ENCODE results near the gene PTTG2.
A peak's percentile ranks its signal among the peaks of the same experiment; 100 is the strongest.
"Not testable (repeated sequence)": the region's sequence is repeated elsewhere in the genome, so short reads cannot be mapped to it uniquely, and the experiment has no call there.

PTTG2 gene

DNA sequence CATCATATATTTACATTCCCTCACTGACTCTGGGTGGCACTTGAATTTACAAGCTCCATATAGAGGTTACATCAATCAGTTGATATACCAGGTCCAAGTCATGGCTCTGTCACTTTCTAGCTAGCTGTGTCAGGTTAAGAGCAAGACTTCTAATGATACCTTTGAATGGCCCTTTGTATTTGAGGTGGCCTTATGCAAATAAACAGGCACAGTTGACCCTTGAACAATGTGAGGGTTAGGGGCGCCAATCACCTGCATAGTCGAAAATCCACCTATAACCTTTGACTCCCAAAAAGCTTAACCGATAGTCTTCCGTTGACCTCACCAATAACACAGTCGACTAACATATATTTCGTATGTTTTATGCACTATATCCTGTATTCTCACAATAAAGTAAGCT is 1.3 kb upstream of the PTTG2 start:
- no peak for DNase-seq

- no peak for DNase-seq
Measured at GRCh38 chr4:37960679-37961450, 667 bp downstream of the PTTG2 start.

DNA sequence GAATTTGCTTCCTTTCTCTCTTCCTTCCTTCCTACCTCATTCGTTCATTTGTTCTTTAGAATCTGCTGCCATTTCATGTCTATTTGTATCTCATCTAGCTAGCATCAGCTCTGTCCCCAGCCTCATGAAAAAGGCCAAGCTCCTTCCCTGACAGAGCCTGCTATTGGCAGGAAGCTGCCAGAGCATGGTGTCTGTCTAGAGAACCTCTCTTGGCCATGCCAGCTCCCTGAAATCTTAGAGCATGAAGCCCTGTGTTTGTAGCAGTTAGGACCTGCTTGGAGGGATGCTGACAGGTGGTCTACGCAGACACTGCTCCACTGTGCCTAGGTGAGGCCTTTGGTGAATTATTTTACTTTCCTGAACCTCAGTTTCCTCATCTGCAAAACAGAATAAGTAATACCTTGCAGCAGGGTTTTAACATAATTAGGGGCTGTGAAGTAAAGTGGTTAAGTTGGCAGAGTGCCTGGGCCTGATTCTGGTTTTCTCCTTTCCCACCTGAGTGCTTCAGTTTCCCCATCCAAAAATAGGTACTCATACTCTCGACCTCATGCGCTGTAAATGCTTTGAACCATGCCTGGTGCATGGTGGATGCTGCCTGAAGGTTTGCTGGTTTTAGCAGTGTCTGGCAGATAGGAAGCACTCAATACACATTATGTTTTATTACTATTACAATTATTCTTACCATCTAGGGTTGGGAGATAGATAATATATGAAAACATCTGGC is 4.7 kb downstream of the PTTG2 start:
- peak; percentile 32 for DNase-seq

DNA sequence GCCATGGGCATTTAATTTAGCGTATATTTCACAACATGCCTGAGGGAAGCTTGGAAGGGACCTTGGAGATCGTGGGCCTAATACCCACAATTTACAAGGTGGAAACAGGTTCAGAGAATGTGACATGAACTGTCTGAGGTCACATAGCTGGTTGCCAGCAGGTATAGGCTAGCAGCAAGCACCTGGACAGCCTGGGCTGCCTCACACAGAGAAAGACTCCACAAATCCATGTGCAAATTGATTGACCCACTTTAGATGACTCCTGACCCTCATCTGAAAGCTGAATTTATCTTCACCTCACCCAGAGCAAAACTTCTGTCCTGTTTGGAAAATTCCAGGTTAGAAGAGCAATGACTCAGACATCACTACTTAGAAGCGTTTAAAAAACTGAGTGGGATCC is 5.8 kb downstream of the PTTG2 start:
- no peak for DNase-seq

DNA sequence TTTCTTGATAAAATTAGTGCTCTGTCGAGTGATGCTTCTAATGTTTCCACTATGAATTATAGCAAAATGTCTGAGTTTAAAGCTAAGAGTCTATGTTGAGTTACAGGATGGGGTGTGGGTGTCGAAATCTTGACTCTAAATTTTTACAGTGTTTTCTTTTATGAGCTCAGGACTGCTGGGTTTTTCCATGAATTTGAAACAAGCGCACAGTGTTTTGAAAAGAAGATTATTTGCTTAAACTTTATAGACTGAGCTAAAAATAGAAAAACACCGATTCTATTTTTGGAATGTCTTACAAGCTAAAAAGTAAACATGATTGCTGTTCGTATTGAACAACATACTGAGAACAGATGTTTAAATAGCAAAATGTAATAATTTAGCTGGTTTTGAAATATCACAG is 7.5 kb downstream of the PTTG2 start:
- DNase-seq, result no peak

- no peak for DNase-seq
Measured at GRCh38 chr4:37968747-37969146, 8.5 kb downstream of the PTTG2 start.

DNA sequence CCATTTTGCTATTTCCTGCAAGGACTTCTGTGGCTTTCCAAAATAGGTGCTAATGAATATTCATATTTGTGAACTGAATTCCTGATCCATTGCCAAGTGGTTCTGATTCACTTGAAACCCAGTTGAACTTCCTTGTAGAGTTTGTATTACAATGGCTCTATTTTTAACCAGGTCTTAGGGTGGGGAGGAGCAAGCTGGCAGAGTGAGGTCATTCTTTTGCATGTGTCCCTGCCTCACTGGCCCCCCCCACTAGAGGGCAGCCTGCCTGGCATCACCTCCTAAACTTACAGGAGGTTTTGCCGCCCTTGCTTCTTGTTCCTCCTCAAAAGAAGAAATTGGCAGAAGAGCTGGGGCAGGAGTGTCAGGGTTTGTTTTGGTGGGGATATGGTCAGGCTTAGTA is 10.5 kb downstream of the PTTG2 start:
- DNase-seq, result no peak

DNA sequence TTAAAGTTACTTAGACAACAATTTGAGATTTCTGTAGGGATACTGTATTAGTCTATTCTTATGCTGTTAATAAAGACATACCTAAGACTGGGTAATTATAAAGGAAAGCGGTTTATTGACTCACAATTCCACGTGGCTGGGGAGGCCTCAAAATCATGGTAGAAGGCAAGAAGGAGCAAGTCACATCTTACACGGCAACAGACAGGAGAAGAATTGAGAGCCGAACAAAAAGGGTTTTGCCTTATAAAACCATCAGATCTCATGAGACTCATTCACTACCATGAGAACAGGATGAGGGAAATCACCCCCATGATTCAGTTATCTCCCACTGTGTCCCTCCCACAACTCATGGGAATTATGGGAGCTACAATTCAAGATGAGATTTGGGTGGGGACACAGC is 11.0 kb downstream of the PTTG2 start:
- no peak for DNase-seq

DNA sequence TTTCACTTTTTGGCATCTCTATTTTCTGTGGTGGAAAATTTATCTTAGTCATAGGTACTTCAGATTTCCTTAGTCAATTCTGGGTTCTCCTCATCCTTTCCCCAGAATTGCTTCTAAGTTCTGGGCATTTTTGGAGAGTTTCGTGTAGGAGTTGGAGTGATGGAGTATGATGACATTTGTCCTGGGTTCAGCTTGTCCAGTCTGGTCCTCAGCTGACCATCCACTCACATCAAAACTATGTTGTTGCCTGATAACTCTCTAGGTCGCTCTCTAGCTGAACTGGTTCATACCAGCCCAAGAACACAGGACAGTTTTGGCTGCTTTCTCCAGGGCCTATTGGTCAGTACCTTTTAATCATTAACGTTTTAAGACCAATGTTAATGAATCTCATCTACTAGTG is 13.2 kb downstream of the PTTG2 start:
- no peak for DNase-seq

DNA sequence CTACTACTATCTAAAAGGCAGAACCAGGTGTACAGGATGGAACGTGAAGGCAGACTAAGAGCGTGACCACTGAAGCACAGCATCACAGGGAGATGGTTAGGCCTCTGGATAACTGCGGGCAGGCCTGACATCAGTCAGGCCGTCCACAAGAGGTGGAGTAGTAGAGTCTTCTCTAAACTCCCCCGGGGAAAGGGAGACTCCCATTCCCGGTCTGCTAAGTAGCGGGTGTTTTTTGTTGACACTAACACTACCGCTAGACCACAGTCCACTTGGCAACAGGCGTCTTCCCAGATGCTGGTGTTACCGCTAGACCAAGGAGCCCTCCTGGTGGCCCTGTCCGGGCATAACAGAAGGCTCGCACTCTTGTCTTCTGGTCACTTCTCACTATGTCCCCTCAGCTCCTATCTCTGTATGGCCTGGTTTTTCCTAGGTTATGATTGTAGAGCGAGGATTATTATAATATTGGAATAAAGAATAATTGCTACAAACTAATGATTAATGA is 15.2 kb downstream of the PTTG2 start:
- not testable (repeated sequence) for DNase-seq

DNA sequence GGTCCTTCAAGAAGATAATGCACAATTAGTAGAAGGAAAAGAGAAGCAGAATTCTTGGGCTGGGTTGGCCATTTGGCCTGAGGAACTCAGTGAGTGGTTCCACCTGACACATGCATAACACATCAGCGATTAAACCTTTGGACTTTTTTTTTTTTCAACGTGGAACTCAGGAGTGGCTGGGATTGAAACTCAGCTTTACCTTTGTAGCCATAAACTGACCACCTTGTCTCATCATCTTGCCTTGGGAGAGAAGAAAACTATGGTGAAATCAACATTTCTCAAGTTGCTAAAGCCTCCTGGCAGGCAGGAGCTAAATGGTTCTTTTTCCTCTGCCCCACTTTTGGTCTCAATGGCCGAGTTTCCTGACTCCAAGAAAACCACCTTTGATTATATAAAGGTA is 16.3 kb downstream of the PTTG2 start:
- no peak for DNase-seq

GRCh38 chr4:37976991-37977470 is 16.8 kb downstream of the PTTG2 start:
- DNase-seq, result peak; percentile 28

GRCh38 chr4:37977471-37978247 is 17.5 kb downstream of the PTTG2 start:
- peak; percentile 12 for DNase-seq

GRCh38 chr4:37978248-37978924 is 18.2 kb downstream of the PTTG2 start:
- no peak for DNase-seq

DNA sequence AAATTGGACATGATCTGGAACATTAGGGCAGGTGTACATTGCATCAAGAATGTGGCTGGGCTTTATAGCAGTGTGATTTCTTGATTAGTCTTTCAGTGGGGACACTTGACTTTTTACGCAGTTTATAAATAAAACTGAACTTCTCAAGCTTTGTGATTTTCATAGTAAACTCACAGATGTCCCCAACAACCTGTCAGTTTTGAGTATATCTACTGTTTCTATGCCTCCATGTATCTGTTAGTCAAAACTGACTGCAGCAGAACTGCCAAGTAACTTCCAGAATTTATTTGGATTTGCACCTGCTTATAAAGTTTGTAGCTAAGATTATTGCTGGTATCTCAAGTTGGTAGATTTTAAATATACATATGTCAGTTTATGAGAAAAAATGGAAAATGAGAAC is 20.0 kb downstream of the PTTG2 start:
- no peak for DNase-seq

DNA sequence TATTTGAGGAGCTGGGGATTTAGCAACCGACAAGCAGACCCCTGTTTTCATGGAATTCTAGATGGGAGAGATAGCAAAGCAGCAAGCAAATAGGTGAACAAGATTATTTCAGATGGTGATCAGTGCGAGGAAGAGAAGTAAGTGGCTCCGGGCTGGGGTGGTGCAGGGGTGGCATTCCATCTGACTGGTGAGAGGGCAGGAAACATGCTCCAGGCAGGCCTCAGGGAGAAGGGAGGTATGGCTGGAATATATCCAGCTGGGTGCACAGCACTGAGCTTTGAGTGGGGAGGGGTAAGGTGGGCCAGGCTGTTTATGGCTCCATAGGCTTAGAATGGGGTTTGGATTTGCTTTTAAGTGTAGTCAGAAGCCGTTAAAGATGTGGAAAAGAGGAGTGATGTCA is 21.2 kb downstream of the PTTG2 start:
- no peak for DNase-seq

- DNase-seq, result no peak
Measured at GRCh38 chr4:37981844-37982720, 21.9 kb downstream of the PTTG2 start.

- no peak for DNase-seq
Measured at GRCh38 chr4:37982736-37983135, 22.5 kb downstream of the PTTG2 start.

GRCh38 chr4:37983951-37984350 is 23.8 kb downstream of the PTTG2 start:
- no peak for DNase-seq

DNA sequence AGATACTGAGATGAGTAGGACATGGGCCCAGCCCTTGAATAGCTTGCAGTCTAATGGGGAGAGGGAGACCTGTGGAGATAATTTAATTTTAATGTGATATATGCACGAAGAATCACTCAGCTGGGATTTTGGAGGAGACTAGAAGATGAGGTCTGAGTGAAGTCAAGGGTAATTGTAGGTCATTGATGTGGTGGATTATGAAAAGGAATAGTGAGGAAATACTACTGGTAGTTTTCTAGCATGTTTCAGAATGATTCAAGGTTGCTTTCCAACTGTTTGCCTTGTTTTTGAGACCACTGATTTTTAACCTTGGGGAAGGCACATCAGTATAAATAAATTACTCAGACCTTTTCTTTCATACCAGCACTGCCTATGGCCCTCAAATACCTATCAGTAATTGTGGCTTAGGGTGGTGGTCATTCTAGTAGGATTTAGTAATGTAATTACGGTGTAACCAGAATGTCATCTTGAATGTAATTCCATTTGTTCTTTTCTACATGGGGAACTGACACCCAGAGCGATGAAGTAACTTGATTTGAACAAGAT is 25.6 kb downstream of the PTTG2 start:
- DNase-seq, result no peak

GRCh38 chr4:37988670-37989069 is 28.5 kb downstream of the PTTG2 start:
- no peak for DNase-seq

Data from NCI-H1105 treated with DMSO at 0.1 percent for 48 hours (cell line).